H9 (cell line): ENCODE data around the gene TXNDC17. TPM values are rescaled to one million over a fixed set of nuclear protein-coding genes. Genes with fewer than 3 reads are reported as not detected.

Experiments
- DNase-seq: peaks from one replicate; pipeline ENCODE4 v3.0.0-alpha.2; 2017
- H2AFZ ChIP-seq: one replicate; pipeline ENCODE4 v1.6.1; 2013; ENCODE audit warnings: mild to moderate bottlenecking, low read length, control low read depth, moderate library complexity
- H2AK5ac ChIP-seq: 2 replicates; pipeline ENCODE4 v1.6.1; 2013; ENCODE audit warnings: low read length, control low read depth, mixed read lengths; ENCODE audit not compliant: insufficient read length
- H2BK120ac ChIP-seq: one replicate; pipeline ENCODE4 v1.6.1; 2013; ENCODE audit warnings: low read depth, mild to moderate bottlenecking, low read length, control low read depth, inconsistent platforms; ENCODE audit not compliant: poor library complexity, severe bottlenecking
- H2BK12ac ChIP-seq: 2 replicates; pipeline ENCODE4 v1.6.1; 2013; ENCODE audit warnings: low read length, control low read depth, mixed read lengths, low read depth; ENCODE audit not compliant: insufficient read length
- H2BK15ac ChIP-seq: 2 replicates; pipeline ENCODE4 v1.6.1; 2013; ENCODE audit warnings: low read depth, low read length, control low read depth
- H2BK20ac ChIP-seq: one replicate; pipeline ENCODE4 v1.6.1; 2013; ENCODE audit warnings: low read depth, mild to moderate bottlenecking, low read length, control low read depth, inconsistent platforms; ENCODE audit not compliant: poor library complexity, severe bottlenecking
- H2BK5ac ChIP-seq: 2 replicates; pipeline ENCODE4 v1.6.1; 2013; ENCODE audit warnings: low read length, control low read depth, mixed read lengths; ENCODE audit not compliant: insufficient read length
- H3K14ac ChIP-seq: 2 replicates; pipeline ENCODE4 v1.6.1; 2013; ENCODE audit warnings: low read length, control low read depth; ENCODE audit not compliant: insufficient read depth
- H3K18ac ChIP-seq: 2 replicates; pipeline ENCODE4 v1.6.1; 2013; ENCODE audit warnings: low read depth, mild to moderate bottlenecking, mixed read lengths, low read length, control low read depth; ENCODE audit not compliant: insufficient read length
- H3K23ac ChIP-seq: 2 replicates; pipeline ENCODE4 v1.6.1; 2013; ENCODE audit warnings: low read length, control low read depth, mixed read lengths, low read depth; ENCODE audit not compliant: insufficient read length
- H3K23me2 ChIP-seq: 2 replicates; pipeline ENCODE4 v1.6.1; 2013; ENCODE audit warnings: low read depth, mild to moderate bottlenecking, mixed read lengths, low read length, control low read depth; ENCODE audit not compliant: insufficient read length, poor library complexity, severe bottlenecking
- H3K27ac ChIP-seq: 2 replicates; pipeline ENCODE4 v1.5.1; 2013; ENCODE audit warnings: low read length, control low read depth, mixed read lengths, low read depth; ENCODE audit not compliant: insufficient read length
- H3K27me3 ChIP-seq: 2 replicates; pipeline ENCODE4 v1.6.1; 2013; ENCODE audit warnings: low read length, control low read depth, inconsistent platforms; ENCODE audit not compliant: insufficient read depth
- H3K4ac ChIP-seq: 2 replicates; pipeline ENCODE4 v1.6.1; 2013; ENCODE audit warnings: low read depth, mild to moderate bottlenecking, control low read depth, inconsistent platforms, low read length, moderate library complexity
- H3K4me1 ChIP-seq: 2 replicates; pipeline ENCODE4 v1.6.1; 2013; ENCODE audit warnings: low read length, control low read depth, inconsistent platforms; ENCODE audit not compliant: insufficient read depth
- H3K4me2 ChIP-seq: 2 replicates; pipeline ENCODE4 v1.6.1; 2013; ENCODE audit warnings: low read length, control low read depth, mixed read lengths; ENCODE audit not compliant: insufficient read length, insufficient read depth
- H3K56ac ChIP-seq: 2 replicates; pipeline ENCODE4 v1.6.1; 2013; ENCODE audit warnings: low read depth, mild to moderate bottlenecking, mixed read lengths, low read length, control low read depth; ENCODE audit not compliant: insufficient read length
- H3K79me1 ChIP-seq: 2 replicates; pipeline ENCODE4 v1.6.1; 2013; ENCODE audit warnings: low read depth, mild to moderate bottlenecking, moderate library complexity, low read length, control low read depth, inconsistent platforms; ENCODE audit not compliant: insufficient read depth, poor library complexity, severe bottlenecking
- H3K79me2 ChIP-seq: 2 replicates; pipeline ENCODE4 v1.6.1; 2013; ENCODE audit warnings: low read length, control low read depth, inconsistent platforms; ENCODE audit not compliant: insufficient read depth
- H3K9ac ChIP-seq: 2 replicates; pipeline ENCODE4 v1.6.1; 2013; ENCODE audit warnings: low read length, control low read depth, mixed read lengths; ENCODE audit not compliant: insufficient read length; ENCODE audit errors: extremely low read depth
- H3K9me3 ChIP-seq: one replicate; pipeline ENCODE4 v1.6.1; 2013; ENCODE audit warnings: low read depth, low read length, inconsistent platforms; ENCODE audit not compliant: control insufficient read depth
- H3T11ph ChIP-seq: one replicate; pipeline ENCODE4 v1.6.1; 2013; ENCODE audit warnings: mild to moderate bottlenecking, low read length, control low read depth, inconsistent platforms
- H4K20me1 ChIP-seq: one replicate; pipeline ENCODE4 v1.6.1; 2013; ENCODE audit not compliant: control insufficient read depth, insufficient read length, insufficient read depth
- H4K5ac ChIP-seq: 2 replicates; pipeline ENCODE4 v1.6.1; 2013; ENCODE audit warnings: low read depth, mild to moderate bottlenecking, mixed read lengths, low read length, control low read depth; ENCODE audit not compliant: insufficient read length
- H4K8ac ChIP-seq: replicated peaks from 2 replicates; pipeline ENCODE4 v1.6.1; 2013; ENCODE audit warnings: low read length, control low read depth, mixed read lengths, low read depth; ENCODE audit not compliant: insufficient read length
- H4K91ac ChIP-seq: 2 replicates; pipeline ENCODE4 v1.6.1; 2013; ENCODE audit warnings: low read depth, mild to moderate bottlenecking, moderate library complexity, mixed read lengths, low read length, control low read depth; ENCODE audit not compliant: insufficient read length
- H3K27ac Mint-ChIP-seq, 3 experiments: 2 replicates in 2 of 3; 3 replicates in 1 of 3; pipeline ENCODE4 v1.8.0; 2020 to 2021; ENCODE audit warnings: mixed read lengths in 3 of 3, mild to moderate bottlenecking in 1 of 3, moderate library complexity in 1 of 3
- H3K27me3 Mint-ChIP-seq: 2 replicates; pipeline ENCODE4 v1.8.0; 2021; ENCODE audit warnings: low read depth, mild to moderate bottlenecking, moderate library complexity, mixed read lengths
- H3K36me3 Mint-ChIP-seq, 3 experiments: 2 replicates in 2 of 3; 3 replicates in 1 of 3; pipeline ENCODE4 v1.8.0; 2020 to 2021; ENCODE audit warnings: low read depth in 3 of 3, mixed read lengths in 3 of 3; ENCODE audit not compliant: insufficient read depth in 1 of 3
- H3K4me1 Mint-ChIP-seq, 2 experiments: 2 replicates each; pipeline ENCODE4 v1.8.0; 2020; ENCODE audit warnings: mixed read lengths in 2 of 2
- H3K4me3 Mint-ChIP-seq, 2 experiments: 2 replicates in 1 of 2; 3 replicates in 1 of 2; pipeline ENCODE4 v1.8.0; 2020 to 2021; ENCODE audit warnings: mild to moderate bottlenecking in 2 of 2, mixed read lengths in 2 of 2, moderate library complexity in 1 of 2
- H3K9me3 Mint-ChIP-seq, 2 experiments: 2 replicates in 1 of 2; 3 replicates in 1 of 2; pipeline ENCODE4 v1.8.0; 2020; ENCODE audit warnings: mild to moderate bottlenecking in 2 of 2, mixed read lengths in 2 of 2, moderate library complexity in 1 of 2
- CTCF ChIP-seq: fragments of 200-600 bp; sonication (generic); conservative IDR thresholded peaks from 3 replicates; pipeline ENCODE4 v1.8.0; 2021; ENCODE audit warnings: antibody characterized with exemption, mild to moderate bottlenecking
- WGBS: extraction: QIAGEN DNeasy Blood & Tissue Kit; methylation state at CpG from one replicate; pipeline ENCODE4 v1.1.7; 2013; ENCODE audit warnings: missing lambda C conversion rate, low lambda C conversion rate, mixed read lengths; ENCODE audit not compliant: insufficient read length; ENCODE audit errors: extremely low coverage; 5-methylcytosine and 5-hydroxymethylcytosine counted together
- total RNA-seq: library from RNA; stranded (reverse); gene quantifications from 2 replicates; pipeline ENCODE4 v1.2.1, GENCODE V29; 2021

TXNDC17 gene
- total RNA-seq, 1 experiment from 2014 or later = 170 TPM

GRCh38 chr17:6676802-6677157 is 35.9 kb downstream of the TXNDC17 start:
- no peaks in the 10 kb centered on the region for H3K9me3 ChIP-seq
- H2BK20ac ChIP-seq = no peak overlapping the region
- H3K4me2 ChIP-seq = no peak overlapping the region
- H4K20me1 ChIP-seq = no peaks in the 10 kb centered on the region
- TF ChIP-seq CTCF = no peak
- no peak overlapping the region for H4K8ac ChIP-seq
- Mint-ChIP-seq H3K27ac (no peak overlapping the region), H3K9me3 (no peaks in the 10 kb centered on the region), H3K36me3 (no peaks in the 10 kb centered on the region; a peak in 1 of 7 replicates), H3K4me3 (peak overlapping the region in 1 of 2 experiments; percentile 39; a peak in 1 of 5 replicates), H3K4me1 (peaks cover 2 to 5% of the 10 kb centered on the region in 2 experiments; a peak in 2 of 4 replicates), H3K27me3 (peaks cover 2% of the 10 kb centered on the region; the same call in 1 of the 2 replicates)
- WGBS = no CpG with 5 or more reads among the region's 6 CpGs
- H3T11ph ChIP-seq = no peak overlapping the region
- no peak overlapping the region for H4K91ac ChIP-seq
- H2BK120ac ChIP-seq = no peak overlapping the region
- no peak overlapping the region; the same call in 1 of the 2 replicates for H3K14ac ChIP-seq
- no peaks in the 10 kb centered on the region for H3K4me1 ChIP-seq
- H3K23ac ChIP-seq = no peak overlapping the region
- H2BK5ac ChIP-seq = no peak overlapping the region
- no peaks in the 10 kb centered on the region for H3K23me2 ChIP-seq
- no peak overlapping the region for H2AK5ac ChIP-seq
- H2AFZ ChIP-seq = no peak overlapping the region
- no peak overlapping the region for H3K9ac ChIP-seq
- H3K27me3 ChIP-seq = no peaks in the 10 kb centered on the region
- no peak for DNase-seq
- no peak overlapping the region for H3K27ac ChIP-seq
- H4K5ac ChIP-seq = no peak overlapping the region
- no peak overlapping the region for H3K56ac ChIP-seq
- no peak overlapping the region for H2BK12ac ChIP-seq
- no peaks in the 10 kb centered on the region for H3K79me1 ChIP-seq
- no peak overlapping the region for H3K18ac ChIP-seq
- H3K79me2 ChIP-seq = no peaks in the 10 kb centered on the region
- no peak overlapping the region for H3K4ac ChIP-seq
- H2BK15ac ChIP-seq = no peak overlapping the region
